IMR-90 (cell line): ENCODE measurements around the gene MYADML2. TPM values are rescaled to one million over a fixed set of nuclear protein-coding genes. Genes with fewer than 3 reads are reported as not detected.

Source experiments
- ATAC-seq: fragments of 200-7000 bp; cut with Tn5 transposase; 2 replicates; pipeline ENCODE4 v1.9.1; 2020; ENCODE audit warnings: low read depth, mild to moderate bottlenecking, moderate library complexity
- BruUV-seq: library from RNA; stranded (reverse); fragments of 400-500 nt; replicated peaks from 2 replicates; lab custom pipeline; 2021; lab: Mats Ljungman, UMichigan
- CTCF ChIA-PET: fragments of 300-600 bp; formaldehyde crosslinking; extraction: SDS; loops from one replicate; lab custom pipeline; 2021; ENCODE audit warnings: antibody characterized with exemption; lab: Yijun Ruan, JAX
- POLR2A ChIA-PET: fragments of 300-600 bp; sonication (Branson Sonifier 250); formaldehyde crosslinking; loops from one replicate; lab custom pipeline; 2022; ENCODE audit warnings: antibody characterized with exemption; ENCODE audit not compliant: unreplicated experiment; lab: Charles Lee
- DNase-seq: peaks from one replicate; pipeline ENCODE4 v3.0.0; 2013
- H2AFZ ChIP-seq: replicated peaks from 2 replicates; pipeline ENCODE3; 2013; ENCODE audit warnings: low read length, mild to moderate bottlenecking; ENCODE audit not compliant: poor library complexity
- H2AK5ac ChIP-seq: 2 replicates; pipeline ENCODE4 v1.6.1; 2013; ENCODE audit warnings: low read depth, low read length, inconsistent platforms
- H2AK9ac ChIP-seq: replicated peaks from 2 replicates; pipeline ENCODE3; 2013; ENCODE audit warnings: mild to moderate bottlenecking, low read depth, low read length, moderate library complexity; ENCODE audit not compliant: poor library complexity
- H2BK120ac ChIP-seq: 2 replicates; pipeline ENCODE4 v1.6.1; 2013; ENCODE audit warnings: low read depth, low read length, inconsistent platforms
- H2BK15ac ChIP-seq: 3 replicates; pipeline ENCODE4 v1.6.1; 2013; ENCODE audit warnings: low read depth, low read length, inconsistent platforms
- H2BK20ac ChIP-seq: 2 replicates; pipeline ENCODE4 v1.6.1; 2013; ENCODE audit warnings: low read depth, mild to moderate bottlenecking, inconsistent platforms, low read length, moderate library complexity
- H2BK5ac ChIP-seq: 2 replicates; pipeline ENCODE4 v1.6.1; 2013; ENCODE audit warnings: mild to moderate bottlenecking, low read depth, low read length, inconsistent platforms; ENCODE audit not compliant: poor library complexity, severe bottlenecking
- H3K14ac ChIP-seq: replicated peaks from 2 replicates; pipeline ENCODE4 v1.6.1; 2013; ENCODE audit warnings: low read depth, low read length, inconsistent platforms
- H3K18ac ChIP-seq: 2 replicates; pipeline ENCODE4 v1.6.1; 2013; ENCODE audit warnings: low read depth, low read length, control low read depth
- H3K23ac ChIP-seq: 2 replicates; pipeline ENCODE4 v1.6.1; 2013; ENCODE audit warnings: low read depth, low read length, inconsistent platforms
- H3K27ac ChIP-seq: 2 replicates; pipeline ENCODE4 v1.5.1; 2013; ENCODE audit warnings: mild to moderate bottlenecking, control low read depth, low read length; ENCODE audit not compliant: insufficient read depth
- H3K27me3 ChIP-seq: 2 replicates; pipeline ENCODE4 v1.6.1; 2013; ENCODE audit warnings: low read length; ENCODE audit not compliant: control insufficient read depth, insufficient read depth
- H3K36me3 ChIP-seq: 2 replicates; pipeline ENCODE4 v1.6.1; 2013; ENCODE audit warnings: low read length, mixed read lengths; ENCODE audit not compliant: control insufficient read depth, insufficient read depth
- H3K4ac ChIP-seq: 2 replicates; pipeline ENCODE4 v1.6.1; 2013; ENCODE audit warnings: low read depth, low read length, inconsistent platforms
- H3K4me1 ChIP-seq: 2 replicates; pipeline ENCODE4 v1.6.1; 2013; ENCODE audit warnings: low read length, mixed read lengths; ENCODE audit not compliant: control insufficient read depth, insufficient read depth
- H3K4me2 ChIP-seq: 2 replicates; pipeline ENCODE4 v1.6.1; 2013; ENCODE audit warnings: low read depth, mild to moderate bottlenecking, control low read depth, low read length, moderate library complexity
- H3K4me3 ChIP-seq: 2 replicates; pipeline ENCODE4 v1.5.1; 2013; ENCODE audit warnings: low read depth, mild to moderate bottlenecking, control low read depth, low read length, moderate library complexity; ENCODE audit not compliant: insufficient read depth
- H3K56ac ChIP-seq: 2 replicates; pipeline ENCODE4 v1.6.1; 2013; ENCODE audit warnings: low read length, inconsistent platforms; ENCODE audit not compliant: insufficient read depth; ENCODE audit errors: extremely low read depth
- H3K79me1 ChIP-seq, 2 experiments: 2 replicates each; pipeline ENCODE4 v1.6.1; 2013; ENCODE audit warnings: low read length in 2 of 2, inconsistent platforms in 1 of 2, low read depth in 1 of 2
- H3K9ac ChIP-seq: 2 replicates; pipeline ENCODE4 v1.6.1; 2013; ENCODE audit warnings: low read depth, low read length, control low read depth
- H3K9me1 ChIP-seq: 2 replicates; pipeline ENCODE4 v1.6.1; 2013; ENCODE audit warnings: low read length, inconsistent platforms; ENCODE audit not compliant: insufficient read depth
- H3K9me3 ChIP-seq: 2 replicates; pipeline ENCODE4 v1.6.1; 2013; ENCODE audit warnings: low read length; ENCODE audit not compliant: control insufficient read depth, insufficient read depth
- H4K20me1 ChIP-seq: 2 replicates; pipeline ENCODE4 v1.6.1; 2013; ENCODE audit warnings: low read length, inconsistent platforms; ENCODE audit not compliant: insufficient read depth
- H4K5ac ChIP-seq: 2 replicates; pipeline ENCODE4 v1.6.1; 2013; ENCODE audit warnings: mild to moderate bottlenecking, low read depth, low read length, control low read depth
- H4K8ac ChIP-seq, 2 experiments: 2 replicates each; pipeline ENCODE4 v1.6.1; 2013; ENCODE audit warnings: low read depth in 2 of 2, low read length in 2 of 2, control low read depth in 1 of 2, inconsistent platforms in 1 of 2
- H4K91ac ChIP-seq: 2 replicates; pipeline ENCODE4 v1.6.1; 2013; ENCODE audit warnings: low read depth, low read length, inconsistent platforms; ENCODE audit not compliant: insufficient read depth
- BHLHE40 ChIP-seq: fragments of 150-350 bp; IDR thresholded peaks from 2 replicates; pipeline ENCODE4 v1.6.1; 2016; ENCODE audit warnings: mild to moderate bottlenecking, low read depth, low read length
- MAFK ChIP-seq: IDR thresholded peaks from 2 replicates; pipeline ENCODE4 v1.6.1; 2012; ENCODE audit warnings: low read depth, low read length, improper control_type of control experiment
- WGBS, 2 experiments: methylation state at CpG; one replicate each; pipeline versions ENCODE4 v1.1.5 to v1.1.7; 2013; ENCODE audit warnings: missing lambda C conversion rate in 2 of 2; ENCODE audit not compliant: insufficient read length in 1 of 2; ENCODE audit errors: extremely low coverage in 2 of 2; 5-methylcytosine and 5-hydroxymethylcytosine counted together
- dilution Hi-C: fragments of 300-500 bp; cut with HindIII; formaldehyde crosslinking; loops from one replicate; pipeline ENCODE4 v1.14.3; 2018; ENCODE audit warnings: low sequenced_read_pairs; ENCODE audit not compliant: unreplicated experiment
- in situ Hi-C: fragments of 300-500 bp; cut with MboI; formaldehyde crosslinking; loops from 3 replicates; pipeline ENCODE4 v1.14.3; 2019; ENCODE audit warnings: low sequenced_read_pairs, inconsistent platforms, mixed read lengths
- intact Hi-C: fragments of 100-400 bp; cut with micrococcal nuclease; formaldehyde crosslinking; loops from 2 replicates; pipeline ENCODE4 v1.10.0; 2022
- polyA plus RNA-seq, 3 experiments: library from polyadenylated mRNA; depleted of rRNA; stranded (reverse); fragments of >200 nt; gene quantifications; 2 replicates each; pipeline ENCODE4 v1.2.3, GENCODE V29; 2012; ENCODE audit warnings: low replicate concordance in 1 of 3
- total RNA-seq: library from RNA; depleted of rRNA; stranded (reverse); fragments of >200 nt; gene quantifications from 2 replicates; pipeline ENCODE4 v1.2.3, GENCODE V29; 2012

Gene MYADML2
- total and polyA plus RNA-seq, 2 of the 4 experiments (the other 2 are of a cell fraction) = not detected

GRCh38 chr17:81950501-81950900 lies 3.5 kb upstream of the MYADML2 start:
- ATAC-seq (no peak), DNase-seq (no peak)
- Histone ChIP-seq H3K4me2 (no peak overlapping the region), H2AFZ (no peak overlapping the region), H2BK120ac (no peak overlapping the region), H3K4me3 (no peak overlapping the region), H4K5ac (no peak overlapping the region), H3K27ac (no peak overlapping the region), H2AK9ac (no peak overlapping the region), H3K23ac (no peak overlapping the region), H4K20me1 (no peaks in the 10 kb centered on the region), H4K8ac (no peak overlapping the region), H3K4me1 (no peaks in the 10 kb centered on the region), H3K56ac (no peak overlapping the region), H2BK20ac (no peak overlapping the region), H4K91ac (no peak overlapping the region), H3K9ac (no peak overlapping the region), H3K9me3 (no peaks in the 10 kb centered on the region), H3K79me1 (no peaks in the 10 kb centered on the region), H3K27me3 (peaks cover 8% of the 10 kb centered on the region), H3K9me1 (no peaks in the 10 kb centered on the region), H3K4ac (no peak overlapping the region), H2AK5ac (no peak overlapping the region), H2BK15ac (no peak overlapping the region), H3K36me3 (no peaks in the 10 kb centered on the region), H3K14ac (no peak overlapping the region), H3K18ac (no peak overlapping the region), H2BK5ac (no peak overlapping the region)
- CTCF ChIA-PET = interaction anchor here (0.6 to 1.2 kb wide), 2 partner anchors 70 to 78 kb away, joined by 3 read pairs; no protein-coding TSS in a partner anchor
- dilution Hi-C loops (no loop called here), in situ Hi-C loops (no loop called here), intact Hi-C loops (no loop called here)
- POLR2A ChIA-PET = no interaction called here
- no TSS peak for BruUV-seq
- WGBS, 2 experiments = 79% methylated on average over 13 of the region's 15 CpGs; no CpG with 5 or more reads in 1 of the 2 experiments
- no peak for TF ChIP-seq BHLHE40
- TF ChIP-seq MAFK = no peak
